Endothelial cell of umbilical vein (primary cell): ENCODE results near the gene CHRM2. TPM values are rescaled to one million over a fixed set of nuclear protein-coding genes. Genes with fewer than 3 reads are reported as not detected.

Source experiments
- BruUV-seq: library from RNA; stranded (reverse); fragments of 400-500 nt; replicated peaks from 2 replicates; lab custom pipeline; 2021; lab: Mats Ljungman, UMichigan
- CTCF ChIA-PET: fragments of 300-600, 350-600 bp; sonication (Branson Sonifier 250); formaldehyde crosslinking; loops from one replicate; lab custom pipeline; 2021; ENCODE audit warnings: antibody characterized with exemption, inconsistent platforms; lab: Charles Lee
- POLR2A ChIA-PET: fragments of 300-600, 350-600 bp; sonication (Branson Sonifier 250); formaldehyde crosslinking; loops from one replicate; lab custom pipeline; 2021; ENCODE audit warnings: antibody characterized with exemption, inconsistent platforms; lab: Charles Lee
- DNase-seq: peaks from one replicate; pipeline ENCODE4 v3.0.0-alpha.2; 2011; ENCODE audit warnings: low read depth, low spot score
- FAIRE-seq: peaks from 2 replicates; lab custom pipeline; 2011; peaks lifted over from hg19 to GRCh38; lab: Jason Lieb, UNC
- H2AFZ ChIP-seq: 2 replicates; pipeline ENCODE4 v1.6.0; 2012; ENCODE audit warnings: low read depth, low read length, control low read depth, inconsistent platforms
- H3K27ac ChIP-seq: 2 replicates; pipeline ENCODE4 v1.5.1; 2011; ENCODE audit warnings: low read depth, mild to moderate bottlenecking, control low read depth, low read length, moderate library complexity; ENCODE audit not compliant: insufficient read depth
- H3K27me3 ChIP-seq, 2 experiments: 2 replicates each; pipeline versions ENCODE4 v1.6.0 to v1.6.1; 2011; ENCODE audit warnings: low read length in 2 of 2, mixed read lengths in 1 of 2; ENCODE audit not compliant: control insufficient read depth in 2 of 2, insufficient read depth in 2 of 2
- H3K36me3 ChIP-seq, 2 experiments: 2 replicates in 1 of 2; 3 replicates in 1 of 2; pipeline ENCODE4 v1.5.1; 2011; ENCODE audit warnings: low read length in 2 of 2, mild to moderate bottlenecking in 1 of 2, moderate library complexity in 1 of 2; ENCODE audit not compliant: control insufficient read depth in 2 of 2, insufficient read depth in 2 of 2; ENCODE audit errors: extremely low read depth in 1 of 2
- H3K4me1 ChIP-seq: 3 replicates; pipeline ENCODE4 v1.5.1; 2011; ENCODE audit warnings: mild to moderate bottlenecking, low read length; ENCODE audit not compliant: control insufficient read depth, insufficient read depth; ENCODE audit errors: extremely low read depth
- H3K4me2 ChIP-seq: 2 replicates; pipeline ENCODE4 v1.6.1; 2011; ENCODE audit warnings: low read length, control low read depth, mixed read lengths; ENCODE audit not compliant: insufficient read depth
- H3K4me3 ChIP-seq, 3 experiments: fragments of 200-600 bp in 1 of 3; sonication (generic), shearing (Covaris generic) in 1 of 3; replicated peaks in 1 of 3; 2 replicates each; pipeline ENCODE4 v1.5.1; 2011 to 2016; ENCODE audit warnings: control low read depth in 3 of 3, low read length in 3 of 3, mild to moderate bottlenecking in 2 of 3, inconsistent platforms in 1 of 3, low read depth in 1 of 3, moderate library complexity in 1 of 3; ENCODE audit not compliant: insufficient read depth in 1 of 3
- H3K79me2 ChIP-seq: 2 replicates; pipeline ENCODE4 v1.6.0; 2012; ENCODE audit warnings: low read length, inconsistent platforms; ENCODE audit not compliant: control insufficient read depth, insufficient read depth
- H3K9ac ChIP-seq: replicated peaks from 2 replicates; pipeline ENCODE3; 2011; ENCODE audit warnings: low read length, control low read depth; ENCODE audit not compliant: insufficient read depth; ENCODE audit errors: extremely low read depth
- H3K9me1 ChIP-seq: replicated peaks from 3 replicates; pipeline ENCODE4 v1.6.0; 2011; ENCODE audit warnings: mild to moderate bottlenecking, low read length; ENCODE audit not compliant: control insufficient read depth, insufficient read depth; ENCODE audit errors: extremely low read depth
- H3K9me3 ChIP-seq: replicated peaks from 2 replicates; pipeline ENCODE4 v1.5.1; 2012; ENCODE audit warnings: low read length, inconsistent platforms; ENCODE audit not compliant: control insufficient read depth, insufficient read depth
- H4K20me1 ChIP-seq: replicated peaks from 2 replicates; pipeline ENCODE3; 2011; ENCODE audit warnings: mild to moderate bottlenecking, low read length; ENCODE audit not compliant: control insufficient read depth, insufficient read depth; ENCODE audit errors: extremely low read depth
- CTCF ChIP-seq, 2 donors: IDR thresholded peaks; 1 replicate in 1 of 2; 2 replicates in 1 of 2; pipeline ENCODE4 v1.5.1; 2011; ENCODE audit warnings: low read length in 2 of 2, mild to moderate bottlenecking in 2 of 2, moderate library complexity in 2 of 2, control low read depth in 1 of 2, inconsistent platforms in 1 of 2, low read depth in 1 of 2; ENCODE audit not compliant: insufficient read depth in 1 of 2; ENCODE audit errors: extremely low read depth in 1 of 2
- EZH2 ChIP-seq: IDR thresholded peaks from 2 replicates; pipeline ENCODE4 v1.6.1; 2012; ENCODE audit warnings: borderline replicate concordance, low read depth, mild to moderate bottlenecking, moderate library complexity, low read length, inconsistent platforms; ENCODE audit not compliant: severe bottlenecking
- FOS ChIP-seq: IDR thresholded peaks from 2 replicates; pipeline ENCODE4 v1.6.1; 2011; ENCODE audit warnings: mild to moderate bottlenecking, low read length, moderate library complexity, borderline replicate concordance; ENCODE audit not compliant: insufficient read depth
- GATA2 ChIP-seq: IDR thresholded peaks from 2 replicates; pipeline ENCODE4 v1.7.0; 2011; ENCODE audit warnings: low read depth, mild to moderate bottlenecking, moderate library complexity, mixed read lengths, low read length; ENCODE audit not compliant: insufficient read length, insufficient read depth
- JUN ChIP-seq: IDR thresholded peaks from 2 replicates; pipeline ENCODE4 v1.6.1; 2011; ENCODE audit warnings: borderline replicate concordance, low read depth; ENCODE audit not compliant: insufficient read length, insufficient read depth
- MAX ChIP-seq: IDR thresholded peaks from 2 replicates; pipeline ENCODE4 v1.6.1; 2011; ENCODE audit not compliant: insufficient read depth, insufficient read length
- MYC ChIP-seq: IDR thresholded peaks from one replicate; pipeline ENCODE4 v1.6.1; 2011; ENCODE audit warnings: mild to moderate bottlenecking, low read depth, low read length
- POLR2A ChIP-seq: IDR thresholded peaks from 2 replicates; pipeline ENCODE4 v1.6.1; 2012; ENCODE audit warnings: low read depth, mild to moderate bottlenecking, control low read depth, low read length
- POLR2AphosphoS5 ChIP-seq: IDR thresholded peaks from 2 replicates; pipeline ENCODE4 v1.6.1; 2012; ENCODE audit warnings: low read depth, mild to moderate bottlenecking, control low read depth, low read length, moderate library complexity; ENCODE audit not compliant: insufficient read depth
- dilution Hi-C: fragments of 300-500 bp; cut with MboI; formaldehyde crosslinking; loops from one replicate; pipeline ENCODE4 v1.15.0; 2019; ENCODE audit warnings: low sequenced_read_pairs; ENCODE audit not compliant: extremely low pct_ligation_motif_present
- intact Hi-C: fragments of 100-400 bp; cut with micrococcal nuclease; formaldehyde crosslinking; loops from one replicate; pipeline ENCODE4 v1.10.0; 2022
- polyA plus RNA-seq, 4 experiments: library from polyadenylated mRNA; depleted of rRNA in 3 of 4; stranded (reverse) in 3 of 4; unstranded in 1 of 4; fragments of >200 nt; gene quantifications; 2 replicates each; pipeline versions ENCODE4 v1.2.1 to v1.2.3, GENCODE V29; 2011 to 2012; ENCODE audit warnings: missing spikeins in 1 of 4
- total RNA-seq: library from RNA; stranded (reverse); gene quantifications from 2 replicates; pipeline ENCODE4 v1.2.3, GENCODE V29; 2021

CHRM2 gene
- total and polyA plus RNA-seq, 2 donors (not counting 3 experiments of a cell fraction or from before 2014, with no cell fraction given), result not detected

- Histone ChIP-seq H4K20me1 (no peaks in the 10 kb centered on the region), H2AFZ (no peak overlapping the region), H3K27ac (no peak overlapping the region), H3K4me2 (no peak overlapping the region), H3K9me3 (no peaks in the 10 kb centered on the region), H3K36me3 (no peaks in the 10 kb centered on the region), H3K27me3 (no peaks in the 10 kb centered on the region), H3K79me2 (no peaks in the 10 kb centered on the region), H3K9me1 (no peaks in the 10 kb centered on the region), H3K9ac (no peak overlapping the region), H3K4me3 (no peak overlapping the region), H3K4me1 (peaks cover 7% of the 10 kb centered on the region)
- TF ChIP-seq GATA2 (peak; percentile 15), EZH2 (no peak), FOS (peak; percentile 5)
- ChIA-PET CTCF (interaction anchor here (0.9 to 1.3 kb wide), 3 partner anchors 18 to 21 kb away, joined by 3 to 6 read pairs (median 5); no protein-coding TSS in a partner anchor), POLR2A (no interaction called here)
- dilution Hi-C loops, result no loop called here
- FAIRE-seq (peak; percentile 42), DNase-seq (peak; percentile 76)
- intact Hi-C loops, result no loop called here
- BruUV-seq, result no TSS peak
Measured at GRCh38 chr7:136853654-136854053, 14.8 kb upstream of the CHRM2 start.

- H3K9ac ChIP-seq, result no peak overlapping the region
- no peaks in the 10 kb centered on the region for H3K36me3 ChIP-seq
- ChIA-PET CTCF (interaction anchor here (1.0 kb wide), 1 partner anchor 12 kb away, joined by 3 read pairs; no protein-coding TSS in a partner anchor), POLR2A (interaction anchor here (0.6 kb wide), 1 partner anchor 100 kb away, joined by 3 read pairs; no protein-coding TSS in a partner anchor)
- no peaks in the 10 kb centered on the region for H3K27me3 ChIP-seq
- peaks cover 14% of the 10 kb centered on the region for H3K4me1 ChIP-seq
- H3K79me2 ChIP-seq, result no peaks in the 10 kb centered on the region
- TF ChIP-seq MAX (no peak), POLR2AphosphoS5 (no peak), GATA2 (no peak), FOS (no peak), JUN (no peak), MYC (no peak), EZH2 (no peak), POLR2A (no peak), CTCF (IDR thresholded peaks at IDR 0.05; ENCODE audit: extremely low read depth in 1 of 2, insufficient read depth in 1 of 2, low read depth in 1 of 2, low read length in 2 of 2) (no peak)
- BruUV-seq, result no TSS peak
- no peaks in the 10 kb centered on the region for H3K9me3 ChIP-seq
- DNase-seq, result peak; percentile 51
- H3K4me3 ChIP-seq, result no peak overlapping the region
- H3K4me2 ChIP-seq, result no peak overlapping the region
- no peak overlapping the region for H2AFZ ChIP-seq
- dilution Hi-C loops (no loop called here), intact Hi-C loops (loop anchor here (2.0 kb wide), 1 partner anchor 13 kb away; no protein-coding TSS in a partner anchor)
- no peaks in the 10 kb centered on the region for H4K20me1 ChIP-seq
- no peak overlapping the region for H3K27ac ChIP-seq
- H3K9me1 ChIP-seq, result no peaks in the 10 kb centered on the region
- peak; percentile 54 for FAIRE-seq
Measured at GRCh38 chr7:136857573-136857972, 10.9 kb upstream of the CHRM2 start.
